Stimulated activated CD8-positive, alpha-beta memory T cell treated with anti-CD3 and anti-CD28 coated beads, Interleukin-4, amount 100 ng/mL, for 48 hours (primary cell): Measurements from ENCODE around the gene MLKL.

Experiments
- DNase-seq: peaks from one replicate; pipeline ENCODE4 v3.0.0-alpha.2; 2020

Gene MLKL

GRCh38 chr16:74641969-74642368 lies 58.7 kb downstream of the MLKL start:
- no peak for DNase-seq

GRCh38 chr16:74637742-74638453 lies 62.8 kb downstream of the MLKL start:
- DNase-seq = no peak

GRCh38 chr16:74635303-74635702 lies 65.4 kb downstream of the MLKL start:
- no peak for DNase-seq

- no peak for DNase-seq
Measured at GRCh38 chr16:74633686-74634085, 67.0 kb downstream of the MLKL start.

GRCh38 chr16:74627506-74628220 lies 73.0 kb downstream of the MLKL start:
- DNase-seq = no peak

GRCh38 chr16:74626741-74627416 lies 73.8 kb downstream of the MLKL start:
- DNase-seq = no peak

- no peak for DNase-seq
Measured at GRCh38 chr16:74625500-74626350, 74.9 kb downstream of the MLKL start.

GRCh38 chr16:74623839-74624235 lies 76.8 kb downstream of the MLKL start:
- DNase-seq = peak; percentile 10

GRCh38 chr16:74623214-74623838 lies 77.3 kb downstream of the MLKL start:
- DNase-seq = peak; percentile 20

GRCh38 chr16:74622005-74622404 lies 78.7 kb downstream of the MLKL start:
- no peak for DNase-seq
